SK-N-SH (cell line): ENCODE measurements around the gene PPP1R13L.

Experiments
- CHD2 ChIP-seq: fragments of 150-350 bp; IDR thresholded peaks from 2 replicates; pipeline ENCODE4 v1.6.1; 2018; ENCODE audit warnings: low read length; ENCODE audit not compliant: partially characterized antibody
- GABPA ChIP-seq: IDR thresholded peaks from 2 replicates; pipeline ENCODE4 v1.4.0; 2012; ENCODE audit warnings: low read depth, mild to moderate bottlenecking
- GATA2 ChIP-seq: sonication (generic); formaldehyde crosslinking; IDR thresholded peaks from 2 replicates; pipeline ENCODE4 v1.5.0; 2020; ENCODE audit warnings: mild to moderate bottlenecking, missing genetic modification reagents
- MXI1 ChIP-seq: IDR thresholded peaks from 2 replicates; pipeline ENCODE4 v1.6.1; 2012; ENCODE audit warnings: mild to moderate bottlenecking, low read depth, low read length, improper control_type of control experiment
- TF ChIP-seq, protein P1 (sequence below): IDR thresholded peaks from 2 replicates; pipeline ENCODE4; 2012
- TF ChIP-seq, protein P2 (sequence below): fragments of 200-600 bp; sonication (generic); IDR thresholded peaks from 2 replicates; pipeline ENCODE4 v1.6.1; 2017; ENCODE audit warnings: antibody characterized with exemption, mild to moderate bottlenecking, moderate library complexity

DNA sequence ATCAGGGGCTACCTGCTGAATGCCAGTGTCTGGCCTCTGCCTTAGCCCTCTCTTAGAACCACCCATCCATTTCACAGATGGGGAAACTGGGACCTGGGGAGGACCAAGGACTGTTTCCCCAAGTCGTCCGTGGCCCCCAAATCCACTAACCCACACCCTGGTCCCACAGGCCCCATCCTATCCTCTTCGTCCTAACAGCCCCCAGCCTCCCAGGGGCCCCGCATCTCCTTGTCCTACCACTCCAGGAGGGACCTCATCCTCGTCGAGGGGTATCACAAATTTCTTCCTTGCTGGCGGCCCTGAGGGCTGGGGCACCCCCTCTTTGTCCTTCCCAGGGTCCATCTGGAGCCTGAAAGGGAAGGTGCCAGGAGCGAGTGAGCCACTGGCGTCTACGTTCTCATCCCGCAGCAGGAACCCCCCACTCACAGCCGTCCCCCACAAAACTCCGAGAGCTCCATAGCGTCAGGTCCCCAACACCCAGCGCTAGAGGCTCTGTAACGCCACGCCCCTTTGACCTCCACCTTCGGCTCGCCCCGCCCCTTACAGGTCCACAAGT lies 18.2 kb upstream of the PPP1R13L start:
- TF ChIP-seq, protein P1, sequence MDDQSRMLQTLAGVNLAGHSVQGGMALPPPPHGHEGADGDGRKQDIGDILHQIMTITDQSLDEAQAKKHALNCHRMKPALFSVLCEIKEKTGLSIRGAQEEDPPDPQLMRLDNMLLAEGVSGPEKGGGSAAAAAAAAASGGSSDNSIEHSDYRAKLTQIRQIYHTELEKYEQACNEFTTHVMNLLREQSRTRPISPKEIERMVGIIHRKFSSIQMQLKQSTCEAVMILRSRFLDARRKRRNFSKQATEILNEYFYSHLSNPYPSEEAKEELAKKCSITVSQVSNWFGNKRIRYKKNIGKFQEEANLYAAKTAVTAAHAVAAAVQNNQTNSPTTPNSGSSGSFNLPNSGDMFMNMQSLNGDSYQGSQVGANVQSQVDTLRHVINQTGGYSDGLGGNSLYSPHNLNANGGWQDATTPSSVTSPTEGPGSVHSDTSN, result no peak
- TF ChIP-seq GABPA (no peak), MXI1 (no peak), GATA2 (CRISPR knock-in tag) (no peak), CHD2 (no peak)
- TF ChIP-seq, protein P2, sequence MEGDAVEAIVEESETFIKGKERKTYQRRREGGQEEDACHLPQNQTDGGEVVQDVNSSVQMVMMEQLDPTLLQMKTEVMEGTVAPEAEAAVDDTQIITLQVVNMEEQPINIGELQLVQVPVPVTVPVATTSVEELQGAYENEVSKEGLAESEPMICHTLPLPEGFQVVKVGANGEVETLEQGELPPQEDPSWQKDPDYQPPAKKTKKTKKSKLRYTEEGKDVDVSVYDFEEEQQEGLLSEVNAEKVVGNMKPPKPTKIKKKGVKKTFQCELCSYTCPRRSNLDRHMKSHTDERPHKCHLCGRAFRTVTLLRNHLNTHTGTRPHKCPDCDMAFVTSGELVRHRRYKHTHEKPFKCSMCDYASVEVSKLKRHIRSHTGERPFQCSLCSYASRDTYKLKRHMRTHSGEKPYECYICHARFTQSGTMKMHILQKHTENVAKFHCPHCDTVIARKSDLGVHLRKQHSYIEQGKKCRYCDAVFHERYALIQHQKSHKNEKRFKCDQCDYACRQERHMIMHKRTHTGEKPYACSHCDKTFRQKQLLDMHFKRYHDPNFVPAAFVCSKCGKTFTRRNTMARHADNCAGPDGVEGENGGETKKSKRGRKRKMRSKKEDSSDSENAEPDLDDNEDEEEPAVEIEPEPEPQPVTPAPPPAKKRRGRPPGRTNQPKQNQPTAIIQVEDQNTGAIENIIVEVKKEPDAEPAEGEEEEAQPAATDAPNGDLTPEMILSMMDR, result no peak
